ENCODE measurements around the gene HOXB7.

Gene HOXB7

DNA sequence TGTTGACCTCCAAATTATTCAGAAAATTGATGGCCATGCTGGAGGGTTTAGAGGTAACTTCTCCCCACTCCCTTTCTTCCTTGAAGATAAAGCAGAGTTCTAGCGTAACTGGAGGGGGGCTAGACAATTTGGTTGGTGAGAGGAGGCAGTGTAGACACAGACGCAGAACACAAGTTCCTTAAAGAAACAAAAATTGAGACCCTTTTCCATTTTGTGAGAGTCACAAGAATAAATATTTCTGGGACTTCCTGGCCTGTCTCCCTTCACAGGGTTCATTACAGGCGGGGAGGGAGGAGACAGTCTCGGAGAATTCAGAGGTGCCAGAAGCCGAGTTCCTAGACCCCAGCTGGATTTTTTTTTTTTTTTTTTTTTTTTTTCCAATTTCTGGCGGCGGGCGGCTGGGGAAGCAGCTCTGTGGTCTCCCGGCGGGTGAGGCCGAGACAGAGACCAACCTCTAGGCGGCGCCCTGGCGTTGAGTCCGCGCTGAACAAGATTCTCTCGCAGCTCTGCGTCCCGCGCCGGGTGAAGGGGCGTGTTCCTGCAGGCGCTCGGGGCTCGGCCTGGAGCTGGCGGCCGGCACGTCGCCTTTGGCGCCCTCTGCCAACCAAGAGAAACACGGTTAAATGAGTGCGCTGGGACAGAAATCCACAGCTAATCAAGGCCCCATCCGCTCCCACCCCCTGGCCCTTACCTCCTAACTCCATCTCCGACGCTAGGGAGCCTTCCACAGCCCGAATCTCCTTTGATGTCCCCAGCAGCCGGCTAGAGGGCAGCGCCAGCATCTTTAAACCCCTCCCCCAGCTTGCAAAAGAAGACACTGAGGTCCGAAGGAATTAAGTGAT is 25.6 kb upstream of the HOXB7 start:
- peak; percentile 63 for FAIRE-seq

DNA sequence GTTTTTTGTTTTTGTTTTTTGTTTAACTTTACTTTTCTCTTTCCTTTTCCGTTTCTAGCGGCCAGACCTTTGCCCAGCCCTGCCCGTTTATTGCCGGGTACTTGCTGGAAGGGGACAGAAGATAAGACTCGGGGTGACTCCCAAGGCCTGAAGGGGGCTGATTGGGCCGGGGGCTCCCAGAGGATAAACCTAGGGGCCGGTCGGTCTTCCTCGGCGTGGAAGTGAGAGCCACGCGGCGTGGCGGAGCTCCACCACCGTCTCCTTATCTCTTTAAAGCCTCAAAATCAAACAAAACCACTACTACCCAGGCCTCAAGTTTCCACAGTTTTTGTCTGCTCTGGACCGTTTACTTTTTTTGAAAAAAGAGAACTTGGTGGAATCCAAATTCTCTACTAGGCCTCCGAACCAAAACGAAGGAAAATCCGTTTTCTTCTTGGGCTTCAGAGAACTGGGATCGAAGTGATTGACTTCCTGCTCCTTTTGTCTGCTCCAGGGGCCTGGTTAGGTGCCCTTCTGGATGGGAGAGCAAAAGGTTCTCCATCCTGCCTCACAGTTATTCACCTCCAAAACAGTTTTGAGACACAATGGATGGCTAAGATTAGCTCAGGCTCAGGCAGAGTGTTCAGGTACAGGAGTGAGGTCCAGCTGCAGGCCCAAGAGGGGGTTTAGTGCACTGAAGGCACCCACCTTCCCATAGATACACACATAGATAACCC is 23.8 kb upstream of the HOXB7 start:
- no peak for FAIRE-seq

- FAIRE-seq = no peak
Measured at GRCh38 chr17:48633266-48633677, 22.5 kb upstream of the HOXB7 start.

DNA sequence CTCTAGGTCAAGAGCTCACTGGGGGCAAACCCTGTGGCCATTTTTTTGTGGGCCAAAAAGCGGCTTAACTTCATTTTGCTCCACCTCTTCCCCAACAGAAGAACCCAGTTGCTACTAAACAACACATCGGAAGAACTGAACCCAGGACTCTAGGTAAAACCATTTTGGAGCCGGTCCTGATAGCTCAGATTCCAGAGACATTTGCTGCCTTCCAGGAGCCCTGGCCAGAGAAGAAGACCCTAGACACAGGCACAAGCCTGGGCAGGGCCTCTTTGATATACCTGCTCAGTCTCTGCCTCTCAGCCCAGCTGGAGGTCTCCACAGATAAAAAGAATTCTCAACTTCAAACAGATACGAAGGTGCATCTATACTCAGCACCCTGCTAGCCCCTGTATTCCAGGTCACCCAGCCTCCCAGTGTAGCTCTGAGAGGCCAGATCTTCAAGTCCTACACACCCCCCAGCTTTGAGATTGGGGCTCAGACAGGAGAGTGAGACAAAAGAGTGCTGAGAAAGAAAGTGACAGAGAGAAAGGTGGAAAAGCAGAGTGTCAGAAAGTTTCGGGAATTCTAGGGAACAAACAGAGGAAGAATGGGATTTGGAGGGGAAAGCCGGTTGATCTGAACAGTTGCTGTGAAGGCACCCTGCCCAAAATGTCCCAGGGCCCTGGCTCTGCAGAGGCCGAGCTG is 21.9 kb upstream of the HOXB7 start:
- no peak for FAIRE-seq

GRCh38 chr17:48631693-48632578 is 21.1 kb upstream of the HOXB7 start:
- no peak for FAIRE-seq

GRCh38 chr17:48630925-48631692 is 20.3 kb upstream of the HOXB7 start:
- FAIRE-seq = no peak

GRCh38 chr17:48630009-48630924 is 19.4 kb upstream of the HOXB7 start:
- FAIRE-seq = no peak

- no peak for FAIRE-seq
Measured at GRCh38 chr17:48629411-48629759, 18.6 kb upstream of the HOXB7 start.

- no peak for FAIRE-seq
Measured at GRCh38 chr17:48628649-48629410, 18.0 kb upstream of the HOXB7 start.

DNA sequence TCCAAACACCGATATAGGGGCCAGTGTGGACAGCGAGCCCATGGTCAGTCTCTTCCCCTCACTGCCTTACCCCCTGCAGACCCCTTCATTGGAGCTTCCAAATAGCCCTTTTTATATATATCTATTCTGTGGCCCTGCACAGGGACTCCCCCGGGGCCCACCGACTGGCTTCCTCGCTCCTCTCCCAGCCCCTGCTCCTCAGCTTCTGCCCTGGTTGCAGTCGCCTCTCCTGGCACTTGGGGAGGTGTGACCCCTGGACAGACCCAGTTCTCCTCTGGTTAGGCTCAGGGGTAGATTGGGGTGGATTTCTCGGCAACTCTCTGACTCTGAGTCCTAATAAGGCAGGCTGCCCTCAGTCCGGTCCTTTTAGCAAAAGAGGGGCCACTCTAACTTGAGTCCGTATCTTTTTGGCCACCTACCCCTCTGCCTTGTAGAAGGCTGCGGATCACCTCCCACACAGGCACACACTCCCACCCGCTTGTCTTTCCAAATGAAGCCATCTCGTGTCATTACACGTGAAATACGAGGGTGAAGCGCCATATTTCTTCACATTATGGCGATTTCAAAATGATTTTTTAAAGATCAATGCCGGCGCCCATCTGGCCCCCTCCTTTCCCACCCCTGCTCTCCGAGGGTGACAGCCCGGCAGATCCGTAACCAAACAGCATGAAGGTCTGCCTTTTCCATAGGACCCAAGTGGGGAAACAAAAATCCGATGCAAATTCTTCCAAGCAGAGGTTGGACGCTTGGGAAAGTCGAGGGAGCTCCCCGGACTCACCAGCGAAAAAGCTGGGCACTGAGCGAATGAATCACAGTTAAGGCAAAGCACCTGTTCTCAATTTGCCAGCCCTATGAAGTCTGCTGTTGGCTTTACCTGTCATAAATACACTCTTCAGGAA is 17.1 kb upstream of the HOXB7 start:
- no peak for FAIRE-seq

GRCh38 chr17:48627118-48627597 is 16.3 kb upstream of the HOXB7 start:
- no peak for FAIRE-seq

- FAIRE-seq = no peak
Measured at GRCh38 chr17:48626245-48627117, 15.7 kb upstream of the HOXB7 start, which contains the start of gene HOXB9. TSS of gene HOXB9 (minus strand) at chr17:48626358. CDS start at chr17:48626269, 89 bp downstream.

DNA sequence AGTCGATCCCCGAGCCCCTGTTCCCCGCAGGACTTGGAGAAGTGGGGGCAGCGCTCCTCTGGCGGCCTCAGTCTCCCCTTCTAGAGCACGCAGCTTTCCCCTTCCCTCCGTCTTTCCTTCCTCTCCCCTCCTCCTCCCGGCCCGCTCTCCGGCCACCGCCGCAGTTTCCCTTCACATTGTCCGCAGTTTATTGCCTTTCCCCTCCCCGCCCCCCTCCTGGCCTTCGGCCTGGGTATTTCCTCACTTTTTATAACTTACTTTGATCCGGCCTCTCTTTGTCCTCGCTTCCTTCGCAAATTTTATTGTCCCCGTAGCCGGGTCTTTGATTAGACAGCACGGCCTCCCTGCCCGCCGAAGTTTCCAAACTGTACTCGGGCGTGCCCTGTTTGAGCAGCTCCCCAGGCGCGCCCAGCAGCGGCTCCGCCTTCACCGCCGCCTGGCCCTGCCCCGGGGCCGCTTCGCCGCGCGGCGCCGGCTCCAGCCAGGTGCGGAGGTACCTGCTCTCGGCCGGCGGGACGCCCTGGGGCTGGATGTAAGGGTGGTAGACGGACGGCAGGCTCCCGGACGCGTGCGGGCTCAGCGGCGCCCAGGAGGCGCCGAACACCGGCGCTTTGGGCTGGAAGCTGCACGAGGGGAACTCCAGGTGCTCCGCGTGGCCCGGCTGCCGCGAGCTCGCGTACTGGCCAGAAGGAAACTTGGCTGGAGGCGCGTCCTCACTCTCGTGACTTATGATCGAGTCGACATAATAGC is 14.9 kb upstream of the HOXB7 start:
- FAIRE-seq = no peak

DNA sequence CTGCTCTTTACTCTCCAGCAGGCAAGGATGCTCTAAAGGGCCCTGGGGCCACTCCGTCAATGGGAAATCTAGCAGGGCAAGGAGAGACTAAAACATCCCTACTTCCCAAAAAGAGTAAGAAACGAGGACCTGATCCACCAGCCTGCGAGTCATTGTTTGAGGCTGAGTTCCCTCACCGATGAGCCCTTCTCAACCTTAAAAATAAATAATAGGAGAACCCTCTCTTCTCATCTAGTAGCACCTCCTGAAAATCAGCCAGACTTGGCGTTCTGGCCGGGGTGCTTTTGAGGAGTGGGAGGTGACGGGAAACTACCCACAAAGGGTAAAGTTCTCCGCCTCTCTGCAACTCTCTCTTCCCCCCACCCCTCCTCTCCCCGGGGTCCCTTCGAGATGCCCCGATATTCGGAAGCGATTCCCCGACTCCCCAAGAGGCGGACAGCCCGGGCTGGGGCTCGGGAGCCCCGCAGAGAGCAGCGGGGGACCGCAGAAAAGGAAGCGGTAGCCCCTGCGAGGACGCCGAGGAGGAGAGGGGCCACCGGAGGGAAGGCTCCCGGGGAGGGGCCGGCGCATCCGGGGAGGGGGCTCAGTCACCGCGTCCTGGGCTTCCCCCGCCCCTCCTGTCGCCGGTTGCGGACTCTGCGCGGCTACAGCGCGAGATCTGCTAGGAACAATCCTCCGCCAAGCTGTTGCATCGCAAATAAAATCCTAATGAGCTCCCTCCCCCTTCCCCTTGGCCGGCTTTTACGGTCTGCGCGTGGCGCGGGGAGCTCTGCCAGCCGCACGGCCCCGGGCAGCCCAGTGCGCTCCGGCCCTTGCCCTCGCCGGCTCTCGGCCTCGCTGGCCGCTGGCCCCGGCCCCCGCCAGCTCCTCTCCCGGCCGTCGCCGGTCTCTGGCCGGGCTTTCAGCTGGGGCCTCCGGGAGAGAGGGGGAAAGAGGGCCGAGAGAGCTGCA is 14.0 kb upstream of the HOXB7 start:
- no peak for FAIRE-seq

DNA sequence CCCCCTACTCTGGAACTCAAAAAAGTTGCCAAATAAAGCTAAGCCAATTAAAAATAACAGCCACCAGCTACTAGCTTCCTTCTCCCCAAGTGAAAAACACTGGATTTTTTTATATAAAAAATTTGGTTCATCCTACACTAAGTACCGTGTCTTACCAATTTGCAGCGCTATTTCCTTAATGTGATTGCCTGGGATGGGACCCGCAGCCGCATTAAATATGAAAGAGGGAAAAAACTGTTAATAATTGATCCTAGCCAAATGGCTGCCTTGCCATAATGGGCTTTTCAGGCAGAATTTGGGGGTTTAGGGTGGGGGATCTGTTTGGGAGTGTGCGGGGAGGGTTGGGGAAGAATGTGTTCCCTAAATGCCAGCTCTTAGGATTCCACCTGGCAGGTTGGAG is 13.3 kb upstream of the HOXB7 start:
- FAIRE-seq = no peak

DNA sequence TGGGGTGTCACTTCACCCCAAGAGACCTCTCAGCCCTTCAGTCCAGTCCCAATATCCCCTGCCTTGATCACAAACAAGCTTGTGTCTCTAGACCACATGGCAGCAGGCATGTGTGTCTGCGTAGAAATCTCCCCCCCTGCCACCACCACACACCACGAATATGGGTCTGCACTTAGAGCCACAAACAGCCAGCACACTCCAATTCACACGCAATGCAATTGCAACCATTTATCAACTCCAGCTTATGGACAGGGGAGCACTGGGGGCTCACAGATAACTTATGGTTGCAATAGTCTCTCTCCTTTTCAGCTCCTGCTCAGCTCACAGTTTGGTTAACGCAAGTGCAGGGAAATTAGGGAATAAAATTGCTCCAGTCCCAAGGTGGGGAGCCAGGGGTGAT is 12.8 kb upstream of the HOXB7 start:
- no peak for FAIRE-seq

Data from TTC549 (cell line).